ENCODE measurements around the gene PSD2. TPM values are rescaled to one million over a fixed set of nuclear protein-coding genes. Genes with fewer than 3 reads are reported as not detected.

PSD2 gene
- total RNA-seq, 1 donor from 2014 or later, result 0.25 TPM

DNA sequence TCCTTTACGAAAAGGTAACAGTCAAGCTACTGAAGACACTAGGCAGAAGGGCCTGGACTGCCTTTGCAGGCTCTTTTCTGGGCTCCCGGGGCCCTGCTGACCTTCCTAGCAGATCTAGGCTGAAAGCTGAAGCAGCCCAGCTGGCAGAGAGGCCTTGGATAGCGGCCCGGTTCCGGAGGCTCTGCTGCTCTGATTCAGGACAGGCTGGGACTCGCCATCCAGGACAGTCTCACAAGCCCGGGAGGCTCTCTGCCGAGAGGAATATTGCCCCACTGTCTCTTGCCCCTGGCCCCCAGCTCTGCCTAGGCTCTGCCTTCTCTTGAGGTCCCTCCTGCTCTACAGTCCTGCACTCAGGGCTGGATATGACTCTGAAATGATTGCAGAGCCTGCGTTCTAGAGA, 67.8 kb downstream of the PSD2 start:
- no peaks in the 10 kb centered on the region for H3K36me3 ChIP-seq (ENCODE audit: insufficient read depth, low read length)
- no peak overlapping the region for H3K4me2 ChIP-seq (ENCODE audit: low read length)
- DNase-seq (ENCODE audit: low read depth) (no peak), FAIRE-seq (no peak)
- Mint-ChIP-seq H3K4me1 (ENCODE audit: low read depth, unreplicated experiment) (no peaks in the 10 kb centered on the region), H3K4me3 (ENCODE audit: unreplicated experiment) (no peak overlapping the region), H3K27ac (ENCODE audit: unreplicated experiment) (no peak overlapping the region), H3K9me3 (ENCODE audit: unreplicated experiment) (no peaks in the 10 kb centered on the region), H3K36me3 (ENCODE audit: low read depth, unreplicated experiment) (peaks cover 2% of the 10 kb centered on the region), H3K27me3 (ENCODE audit: low read depth, unreplicated experiment) (peaks cover 58% of the 10 kb centered on the region)
- no peak overlapping the region for H2AFZ ChIP-seq (ENCODE audit: low read depth, low read length)
- TF ChIP-seq, protein P1, sequence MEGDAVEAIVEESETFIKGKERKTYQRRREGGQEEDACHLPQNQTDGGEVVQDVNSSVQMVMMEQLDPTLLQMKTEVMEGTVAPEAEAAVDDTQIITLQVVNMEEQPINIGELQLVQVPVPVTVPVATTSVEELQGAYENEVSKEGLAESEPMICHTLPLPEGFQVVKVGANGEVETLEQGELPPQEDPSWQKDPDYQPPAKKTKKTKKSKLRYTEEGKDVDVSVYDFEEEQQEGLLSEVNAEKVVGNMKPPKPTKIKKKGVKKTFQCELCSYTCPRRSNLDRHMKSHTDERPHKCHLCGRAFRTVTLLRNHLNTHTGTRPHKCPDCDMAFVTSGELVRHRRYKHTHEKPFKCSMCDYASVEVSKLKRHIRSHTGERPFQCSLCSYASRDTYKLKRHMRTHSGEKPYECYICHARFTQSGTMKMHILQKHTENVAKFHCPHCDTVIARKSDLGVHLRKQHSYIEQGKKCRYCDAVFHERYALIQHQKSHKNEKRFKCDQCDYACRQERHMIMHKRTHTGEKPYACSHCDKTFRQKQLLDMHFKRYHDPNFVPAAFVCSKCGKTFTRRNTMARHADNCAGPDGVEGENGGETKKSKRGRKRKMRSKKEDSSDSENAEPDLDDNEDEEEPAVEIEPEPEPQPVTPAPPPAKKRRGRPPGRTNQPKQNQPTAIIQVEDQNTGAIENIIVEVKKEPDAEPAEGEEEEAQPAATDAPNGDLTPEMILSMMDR (IDR thresholded peaks at IDR 0.05; ENCODE audit: insufficient read depth, low read depth, low read length), result no peak
- no peak for TF ChIP-seq EZH2 (IDR thresholded peaks at IDR 0.05; ENCODE audit: insufficient read depth, low read length)
- H3K4me3 ChIP-seq (ENCODE audit: insufficient read depth, low read depth, low read length), result no peak overlapping the region
- no peak overlapping the region for H3K9ac ChIP-seq (ENCODE audit: low read length)
- no peak overlapping the region for H3K27ac ChIP-seq (ENCODE audit: low read depth, low read length)
- no peaks in the 10 kb centered on the region for H3K79me2 ChIP-seq (ENCODE audit: insufficient read depth, low read length)
- H3K27me3 ChIP-seq (ENCODE audit: insufficient read depth, low read length), result peaks cover 20% of the 10 kb centered on the region
- H4K20me1 ChIP-seq (ENCODE audit: insufficient read depth, low read length), result no peaks in the 10 kb centered on the region
- H3K4me1 ChIP-seq (ENCODE audit: insufficient read depth, low read length), result no peaks in the 10 kb centered on the region
- no peaks in the 10 kb centered on the region for H3K9me3 ChIP-seq (ENCODE audit: insufficient read depth, low read depth, low read length)

DNA sequence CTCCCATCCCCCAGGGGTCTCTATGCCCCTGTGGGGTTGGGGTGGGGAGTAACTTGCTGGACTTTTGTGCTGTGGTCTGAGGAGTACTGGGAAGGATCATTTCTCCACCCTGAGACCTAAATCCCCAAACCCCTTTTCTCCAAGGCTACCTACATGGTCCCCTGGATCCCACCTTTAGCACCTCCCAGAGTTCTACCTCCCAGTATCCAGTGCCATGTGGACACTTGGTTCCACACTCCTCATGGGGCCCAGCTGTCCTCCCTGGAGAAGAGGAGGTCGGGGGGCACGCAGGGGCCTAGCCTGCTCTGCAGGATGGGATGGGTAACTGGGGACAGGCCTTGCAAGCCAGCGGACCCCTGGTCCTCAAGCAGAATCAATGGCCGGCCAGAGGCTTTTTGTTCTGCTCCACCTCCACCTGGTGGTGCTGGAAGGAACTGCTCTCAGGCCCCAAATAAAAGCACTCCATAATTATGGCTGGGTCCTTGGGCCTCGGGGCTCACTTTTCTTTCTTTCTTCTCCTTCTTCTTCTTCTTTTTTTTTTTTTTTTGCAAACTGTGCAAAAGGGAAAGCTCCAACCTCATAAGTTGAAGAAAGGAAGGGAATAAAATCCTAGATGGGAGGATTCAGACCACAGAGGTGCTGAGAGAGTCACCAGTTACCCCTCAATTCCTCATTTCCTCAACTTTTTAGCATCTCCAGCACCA, 68.4 kb downstream of the PSD2 start:
- no peak for FAIRE-seq
- H3K4me1 Mint-ChIP-seq (ENCODE audit: low read depth, unreplicated experiment), result no peaks in the 10 kb centered on the region
- H3K27ac Mint-ChIP-seq (ENCODE audit: unreplicated experiment), result no peak overlapping the region
- H3K4me3 Mint-ChIP-seq (ENCODE audit: unreplicated experiment), result no peak overlapping the region
- Histone ChIP-seq H4K20me1 (ENCODE audit: insufficient read depth, low read length) (no peaks in the 10 kb centered on the region), H3K9me3 (ENCODE audit: insufficient read depth, low read depth, low read length) (no peaks in the 10 kb centered on the region), H3K27me3 (ENCODE audit: insufficient read depth, low read length) (peaks cover 16% of the 10 kb centered on the region), H2AFZ (ENCODE audit: low read depth, low read length) (no peak overlapping the region), H3K4me3 (ENCODE audit: insufficient read depth, low read depth, low read length) (no peak overlapping the region), H3K4me2 (ENCODE audit: low read length) (no peak overlapping the region), H3K9ac (ENCODE audit: low read length) (no peak overlapping the region), H3K4me1 (ENCODE audit: insufficient read depth, low read length) (no peaks in the 10 kb centered on the region), H3K27ac (ENCODE audit: low read depth, low read length) (no peak overlapping the region), H3K79me2 (ENCODE audit: insufficient read depth, low read length) (no peaks in the 10 kb centered on the region), H3K36me3 (ENCODE audit: insufficient read depth, low read length) (no peaks in the 10 kb centered on the region)
- H3K9me3 Mint-ChIP-seq (ENCODE audit: unreplicated experiment), result no peaks in the 10 kb centered on the region
- TF ChIP-seq, protein P1 (IDR thresholded peaks at IDR 0.05; ENCODE audit: insufficient read depth, low read depth, low read length), result peak; percentile 78
- TF ChIP-seq EZH2 (IDR thresholded peaks at IDR 0.05; ENCODE audit: insufficient read depth, low read length), result no peak
- peak; percentile 13 for DNase-seq (ENCODE audit: low read depth)
- H3K36me3 Mint-ChIP-seq (ENCODE audit: low read depth, unreplicated experiment), result peaks cover 2% of the 10 kb centered on the region
- peaks cover 64% of the 10 kb centered on the region for H3K27me3 Mint-ChIP-seq (ENCODE audit: low read depth, unreplicated experiment)

Data from astrocyte (in vitro differentiated cells and primary cell).